Testis (tissue), 2 donors: Measurements from ENCODE around the gene QSOX2.

Experiments used
- CTCF ChIP-seq, 3 experiments: fragments of 450-650 bp in 2 of 3; fragments of 200-600 bp in 1 of 3; sonication (generic) in 1 of 3; IDR thresholded peaks; one replicate each; pipeline ENCODE4 v1.5.1; 2016 to 2019; ENCODE audit warnings: antibody characterized with exemption in 3 of 3, mild to moderate bottlenecking in 2 of 3, moderate library complexity in 1 of 3
- POLR2A ChIP-seq: fragments of 450-650 bp; IDR thresholded peaks from one replicate; pipeline ENCODE4 v1.6.1; 2017; ENCODE audit warnings: antibody characterized with exemption, mild to moderate bottlenecking, moderate library complexity

GRCh38 chr9:136260936-136261472, 15.4 kb upstream of the QSOX2 start:
- TF ChIP-seq CTCF (IDR thresholded peaks at IDR 0.05) = no peak
- no peak for TF ChIP-seq POLR2A
